Measurements from ENCODE around the gene RPL38.

Gene RPL38

GRCh38 chr17:74220946-74221818 lies 17.7 kb downstream of the RPL38 start:
- DNase-seq (ENCODE audit: extremely low spot score): no peak
- ChIA-PET POLR2A (interaction anchor here (0.6 kb wide), 1 partner anchor 15 kb away, joined by 3 read pairs; no protein-coding TSS in a partner anchor), CTCF (interaction anchor here (1.3 to 2.1 kb wide), 3 partner anchors 10 to 28 kb away, joined by 3 to 9 read pairs (median 6); no protein-coding TSS in a partner anchor)
- TF ChIP-seq, protein P1, sequence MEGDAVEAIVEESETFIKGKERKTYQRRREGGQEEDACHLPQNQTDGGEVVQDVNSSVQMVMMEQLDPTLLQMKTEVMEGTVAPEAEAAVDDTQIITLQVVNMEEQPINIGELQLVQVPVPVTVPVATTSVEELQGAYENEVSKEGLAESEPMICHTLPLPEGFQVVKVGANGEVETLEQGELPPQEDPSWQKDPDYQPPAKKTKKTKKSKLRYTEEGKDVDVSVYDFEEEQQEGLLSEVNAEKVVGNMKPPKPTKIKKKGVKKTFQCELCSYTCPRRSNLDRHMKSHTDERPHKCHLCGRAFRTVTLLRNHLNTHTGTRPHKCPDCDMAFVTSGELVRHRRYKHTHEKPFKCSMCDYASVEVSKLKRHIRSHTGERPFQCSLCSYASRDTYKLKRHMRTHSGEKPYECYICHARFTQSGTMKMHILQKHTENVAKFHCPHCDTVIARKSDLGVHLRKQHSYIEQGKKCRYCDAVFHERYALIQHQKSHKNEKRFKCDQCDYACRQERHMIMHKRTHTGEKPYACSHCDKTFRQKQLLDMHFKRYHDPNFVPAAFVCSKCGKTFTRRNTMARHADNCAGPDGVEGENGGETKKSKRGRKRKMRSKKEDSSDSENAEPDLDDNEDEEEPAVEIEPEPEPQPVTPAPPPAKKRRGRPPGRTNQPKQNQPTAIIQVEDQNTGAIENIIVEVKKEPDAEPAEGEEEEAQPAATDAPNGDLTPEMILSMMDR (IDR thresholded peaks at IDR 0.05; ENCODE audit: control extremely low read depth, extremely low read depth, low read depth, missing control alignments): no peak

DNA sequence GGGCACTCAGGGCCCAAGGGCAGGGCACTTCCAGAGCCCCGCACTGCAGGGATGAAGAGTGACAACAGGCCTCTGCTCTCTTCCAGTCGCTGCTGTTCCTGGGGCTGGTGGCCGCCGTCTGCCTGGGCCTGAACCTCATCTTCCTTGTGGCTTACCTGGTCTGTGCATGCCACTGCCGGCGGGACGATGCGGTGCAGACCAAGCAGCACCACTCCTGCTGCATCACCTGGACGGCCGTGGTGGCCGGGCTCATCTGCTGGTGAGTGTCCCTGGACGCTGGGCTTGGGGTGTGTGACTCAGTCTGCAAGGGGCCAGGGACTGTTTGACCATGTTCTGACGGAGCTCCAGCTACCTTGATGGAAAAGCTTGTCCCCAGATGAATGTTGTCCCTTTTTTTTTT lies 18.9 kb downstream of the RPL38 start:
- CTCF ChIA-PET: interaction anchor here (1.0 to 2.1 kb wide), 3 partner anchors 16 to 27 kb away, joined by 3 to 9 read pairs (median 3); no protein-coding TSS in a partner anchor
- POLR2A ChIA-PET: no interaction called here

DNA sequence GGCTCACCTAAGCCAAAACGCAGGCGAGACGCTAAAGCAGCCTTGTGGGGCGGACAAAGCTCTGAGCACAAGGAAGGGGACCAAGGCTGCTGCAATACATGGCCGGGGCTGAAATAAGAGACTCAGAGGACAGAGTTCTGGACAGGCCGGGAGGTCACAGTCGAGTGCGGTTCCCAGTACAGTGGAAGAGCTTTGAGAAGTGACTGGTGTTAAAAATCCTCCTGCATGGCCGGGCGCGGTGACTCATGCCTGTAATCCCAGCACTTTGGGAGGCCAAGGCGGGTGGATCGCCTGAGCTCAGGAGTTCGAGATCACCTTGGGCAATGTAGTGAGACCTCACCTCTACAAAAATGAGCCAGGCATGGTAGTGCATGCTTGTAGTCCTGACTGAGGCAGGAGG lies 20.4 kb downstream of the RPL38 start:
- CTCF ChIA-PET: no interaction called here
- TF ChIP-seq, protein P1 (IDR thresholded peaks at IDR 0.05; ENCODE audit: control extremely low read depth, extremely low read depth, low read depth, missing control alignments): no peak
- POLR2A ChIA-PET: no interaction called here

More for the DNA sequence above, 18.9 kb downstream of the RPL38 start:
- TF ChIP-seq, protein P1 (IDR thresholded peaks at IDR 0.05; ENCODE audit: control extremely low read depth, extremely low read depth, low read depth, missing control alignments): no peak
- no peak for DNase-seq (ENCODE audit: extremely low spot score)

DNA sequence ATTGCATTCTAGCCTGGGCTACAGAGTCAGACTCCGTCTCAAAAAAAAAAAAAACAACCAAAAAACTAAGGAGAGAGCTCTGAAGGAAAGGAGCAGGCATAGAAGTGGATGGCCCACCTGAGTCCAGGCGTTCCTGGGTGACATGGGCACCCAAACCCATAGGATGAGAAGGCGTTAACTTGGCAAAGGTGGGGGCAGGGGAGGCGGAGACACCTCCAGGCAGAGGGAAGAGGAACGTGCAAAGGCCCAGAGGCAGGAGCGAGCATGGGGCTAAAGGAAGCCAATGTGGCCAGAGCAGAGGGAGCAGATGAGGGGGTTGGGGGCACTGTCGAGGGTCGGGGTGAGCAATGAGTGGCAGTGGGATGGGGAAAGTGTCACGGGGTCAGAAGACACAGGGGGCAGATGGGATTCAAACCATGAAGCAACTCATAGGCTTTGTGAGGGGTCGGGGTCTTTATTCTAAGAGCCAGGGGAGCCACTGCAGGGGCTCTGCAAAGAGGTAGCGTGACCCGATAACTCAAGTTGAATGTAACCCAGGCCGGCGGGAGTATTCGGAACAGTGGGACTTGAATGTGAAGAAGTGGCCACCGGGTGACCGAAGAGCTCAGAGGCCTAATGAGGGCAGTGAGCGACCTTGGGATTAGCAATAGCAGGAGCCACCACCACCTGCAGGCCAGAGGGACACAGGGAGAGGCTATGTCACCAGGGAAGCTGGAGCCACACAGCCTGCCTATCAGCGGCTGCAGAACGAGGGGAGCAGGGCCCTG lies 21.7 kb downstream of the RPL38 start:
- CTCF ChIA-PET: interaction anchor here (2.3 kb wide), 1 partner anchor 14 kb away, joined by 5 read pairs; no protein-coding TSS in a partner anchor
- TF ChIP-seq, protein P1 (IDR thresholded peaks at IDR 0.05; ENCODE audit: control extremely low read depth, extremely low read depth, low read depth, missing control alignments): no peak
- POLR2A ChIA-PET: no interaction called here
- no peak for DNase-seq (ENCODE audit: extremely low spot score)

More for the DNA sequence above, 20.4 kb downstream of the RPL38 start:
- no peak for DNase-seq (ENCODE audit: extremely low spot score)

GRCh38 chr17:74226252-74226651 lies 22.8 kb downstream of the RPL38 start:
- TF ChIP-seq, protein P1 (IDR thresholded peaks at IDR 0.05; ENCODE audit: control extremely low read depth, extremely low read depth, low read depth, missing control alignments): no peak
- DNase-seq (ENCODE audit: extremely low spot score): no peak
- POLR2A ChIA-PET: no interaction called here
- CTCF ChIA-PET: interaction anchor here (1.1 to 2.3 kb wide), 5 partner anchors 9 to 23 kb away, joined by 3 to 5 read pairs (median 4); partner anchors contain the start of gene RPL38

Data from GM10248 (cell line).